ENCODE measurements around the gene CLMN. TPM values are rescaled to one million over a fixed set of nuclear protein-coding genes. Genes with fewer than 3 reads are reported as not detected.

The CLMN gene
- total RNA-seq, 1 experiment from 2014 or later = 8.6 TPM

DNA sequence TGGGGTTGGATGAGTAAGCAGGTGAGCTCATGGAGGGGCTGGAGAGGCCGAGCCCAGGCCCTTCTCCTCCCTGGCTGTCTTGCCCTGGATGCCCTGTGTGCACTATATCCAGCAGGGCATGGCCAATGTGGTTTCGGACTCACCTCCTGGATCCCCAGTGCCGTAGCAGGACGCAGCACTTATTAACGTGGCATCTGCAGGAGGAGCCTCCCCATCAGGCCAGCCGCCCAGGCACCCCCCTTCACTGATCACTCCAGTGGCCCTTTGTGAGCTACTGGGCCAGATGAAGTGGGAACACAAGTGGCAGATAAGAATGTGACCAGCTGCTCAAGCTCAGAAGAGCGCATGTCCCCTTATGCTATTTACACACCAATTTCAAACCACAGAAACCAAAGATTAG, 119.3 kb downstream of the CLMN start:
- H3K4me1 ChIP-seq (ENCODE audit: insufficient read depth, low read length, poor library complexity, severe bottlenecking) = no peaks in the 10 kb centered on the region
- intact Hi-C loops (cut with micrococcal nuclease; ENCODE audit: unreplicated experiment) = no loop called here
- TF ChIP-seq, protein P1, sequence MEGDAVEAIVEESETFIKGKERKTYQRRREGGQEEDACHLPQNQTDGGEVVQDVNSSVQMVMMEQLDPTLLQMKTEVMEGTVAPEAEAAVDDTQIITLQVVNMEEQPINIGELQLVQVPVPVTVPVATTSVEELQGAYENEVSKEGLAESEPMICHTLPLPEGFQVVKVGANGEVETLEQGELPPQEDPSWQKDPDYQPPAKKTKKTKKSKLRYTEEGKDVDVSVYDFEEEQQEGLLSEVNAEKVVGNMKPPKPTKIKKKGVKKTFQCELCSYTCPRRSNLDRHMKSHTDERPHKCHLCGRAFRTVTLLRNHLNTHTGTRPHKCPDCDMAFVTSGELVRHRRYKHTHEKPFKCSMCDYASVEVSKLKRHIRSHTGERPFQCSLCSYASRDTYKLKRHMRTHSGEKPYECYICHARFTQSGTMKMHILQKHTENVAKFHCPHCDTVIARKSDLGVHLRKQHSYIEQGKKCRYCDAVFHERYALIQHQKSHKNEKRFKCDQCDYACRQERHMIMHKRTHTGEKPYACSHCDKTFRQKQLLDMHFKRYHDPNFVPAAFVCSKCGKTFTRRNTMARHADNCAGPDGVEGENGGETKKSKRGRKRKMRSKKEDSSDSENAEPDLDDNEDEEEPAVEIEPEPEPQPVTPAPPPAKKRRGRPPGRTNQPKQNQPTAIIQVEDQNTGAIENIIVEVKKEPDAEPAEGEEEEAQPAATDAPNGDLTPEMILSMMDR (conservative IDR thresholded peaks at IDR 0.05; ENCODE audit: low read depth, low read length) = no peak
- no peak for TF ChIP-seq EZH2 (IDR thresholded peaks at IDR 0.05; ENCODE audit: borderline replicate concordance, low read depth, low read length, poor library complexity, severe bottlenecking)
- H3K27me3 ChIP-seq (replicated peaks; ENCODE audit: insufficient read depth, low read depth, low read length, poor library complexity) = no peaks in the 10 kb centered on the region
- H3K9me3 ChIP-seq (ENCODE audit: low read depth, low read length, poor library complexity, severe bottlenecking) = peaks cover 8% of the 10 kb centered on the region
- peaks cover 7% of the 10 kb centered on the region for H3K36me3 ChIP-seq (ENCODE audit: insufficient read depth, low read length, poor library complexity, severe bottlenecking)
- no peak overlapping the region for H3K27ac ChIP-seq (ENCODE audit: low read depth, low read length, poor library complexity, severe bottlenecking)
- DNase-seq (ENCODE audit: low spot score) = no peak
- no peak overlapping the region for H3K4me3 ChIP-seq (ENCODE audit: low read depth, low read length, poor library complexity, severe bottlenecking)
- ChIA-PET CTCF (no interaction called here), POLR2A (ENCODE audit: low non-redundant PET) (no interaction called here)
- BruUV-seq (replicated peaks) = no TSS peak

DNA sequence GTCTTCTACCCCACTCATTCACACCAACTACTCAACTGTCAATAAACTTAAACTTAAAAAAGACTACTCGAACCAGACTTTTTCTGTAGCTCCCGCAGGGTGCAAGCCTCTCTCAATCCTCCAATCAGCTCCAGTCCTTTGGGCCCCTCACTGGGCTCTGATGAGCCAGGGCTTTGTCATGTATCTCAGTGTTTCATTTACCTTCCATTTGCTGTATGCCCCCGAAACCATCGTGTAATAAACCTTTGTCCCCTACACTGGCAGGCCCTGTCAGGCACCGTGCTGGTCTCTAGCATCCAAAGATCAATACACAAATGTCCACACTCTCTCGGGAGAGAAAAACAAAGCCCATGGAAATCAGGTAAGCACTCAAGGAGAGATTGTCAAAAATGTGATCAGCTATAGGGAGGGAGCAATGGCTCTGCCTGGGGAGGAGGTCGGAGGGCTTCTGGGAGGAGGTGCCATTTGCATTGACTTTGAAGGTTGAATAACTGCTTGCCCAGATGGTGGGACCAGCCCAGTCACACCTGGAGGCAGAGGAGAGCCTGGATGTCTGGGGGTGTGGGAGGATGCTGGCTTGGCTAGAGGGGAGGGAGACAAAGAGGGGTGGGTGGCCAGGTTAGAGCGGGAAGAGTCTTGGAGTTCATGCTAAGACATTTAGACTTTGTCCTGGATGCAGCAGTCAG, 120.3 kb downstream of the CLMN start:
- POLR2A ChIA-PET (ENCODE audit: low non-redundant PET) = no interaction called here
- DNase-seq (ENCODE audit: low spot score) = no peak
- H3K4me3 ChIP-seq (ENCODE audit: low read depth, low read length, poor library complexity, severe bottlenecking) = no peak overlapping the region
- no peak overlapping the region for H3K27ac ChIP-seq (ENCODE audit: low read depth, low read length, poor library complexity, severe bottlenecking)
- TF ChIP-seq EZH2 (IDR thresholded peaks at IDR 0.05; ENCODE audit: borderline replicate concordance, low read depth, low read length, poor library complexity, severe bottlenecking) = no peak
- TF ChIP-seq, protein P1 (conservative IDR thresholded peaks at IDR 0.05; ENCODE audit: low read depth, low read length) = no peak
- no peaks in the 10 kb centered on the region for H3K9me3 ChIP-seq (ENCODE audit: low read depth, low read length, poor library complexity, severe bottlenecking)
- BruUV-seq (replicated peaks) = no TSS peak
- peaks cover 7% of the 10 kb centered on the region for H3K36me3 ChIP-seq (ENCODE audit: insufficient read depth, low read length, poor library complexity, severe bottlenecking)
- CTCF ChIA-PET = no interaction called here
- no peaks in the 10 kb centered on the region for H3K27me3 ChIP-seq (replicated peaks; ENCODE audit: insufficient read depth, low read depth, low read length, poor library complexity)
- intact Hi-C loops (cut with micrococcal nuclease; ENCODE audit: unreplicated experiment) = no loop called here
- no peaks in the 10 kb centered on the region for H3K4me1 ChIP-seq (ENCODE audit: insufficient read depth, low read length, poor library complexity, severe bottlenecking)

DNA sequence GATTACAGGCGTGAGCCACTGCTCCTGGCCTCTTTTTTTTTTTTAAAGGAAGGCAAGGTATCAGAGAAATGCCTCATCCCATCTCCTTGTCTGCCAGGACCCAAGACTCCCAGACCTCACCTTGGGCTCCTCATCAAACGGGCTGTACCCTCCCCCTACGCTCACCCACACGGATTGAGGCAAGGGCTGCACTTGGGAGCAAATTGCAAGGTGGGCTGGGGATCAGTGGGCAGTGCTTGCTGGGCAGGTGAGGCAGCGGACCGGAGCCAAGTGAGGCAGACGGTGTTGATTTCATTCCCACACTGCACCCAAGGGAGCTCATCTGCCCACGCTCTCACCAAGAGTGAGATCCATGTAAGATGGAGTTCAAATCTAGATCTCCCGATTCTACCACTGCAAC, 121.4 kb downstream of the CLMN start:
- Histone ChIP-seq H3K27ac (ENCODE audit: low read depth, low read length, poor library complexity, severe bottlenecking) (no peak overlapping the region), H3K27me3 (replicated peaks; ENCODE audit: insufficient read depth, low read depth, low read length, poor library complexity) (no peaks in the 10 kb centered on the region), H3K4me3 (ENCODE audit: low read depth, low read length, poor library complexity, severe bottlenecking) (no peak overlapping the region), H3K36me3 (ENCODE audit: insufficient read depth, low read length, poor library complexity, severe bottlenecking) (no peaks in the 10 kb centered on the region), H3K4me1 (ENCODE audit: insufficient read depth, low read length, poor library complexity, severe bottlenecking) (no peaks in the 10 kb centered on the region), H3K9me3 (ENCODE audit: low read depth, low read length, poor library complexity, severe bottlenecking) (no peaks in the 10 kb centered on the region)
- no peak for DNase-seq (ENCODE audit: low spot score)
- intact Hi-C loops (cut with micrococcal nuclease; ENCODE audit: unreplicated experiment) = no loop called here
- no TSS peak for BruUV-seq (replicated peaks)
- CTCF ChIA-PET = no interaction called here
- POLR2A ChIA-PET (ENCODE audit: low non-redundant PET) = no interaction called here
- TF ChIP-seq EZH2 (IDR thresholded peaks at IDR 0.05; ENCODE audit: borderline replicate concordance, low read depth, low read length, poor library complexity, severe bottlenecking) = no peak
- TF ChIP-seq, protein P1 (conservative IDR thresholded peaks at IDR 0.05; ENCODE audit: low read depth, low read length) = no peak
